Measurements from ENCODE around the gene HCFC1R1. TPM values are rescaled to one million over a fixed set of nuclear protein-coding genes. Genes with fewer than 3 reads are reported as not detected.

The HCFC1R1 gene
- total and polyA plus RNA-seq, 12 donors = 29.7 to 609 (median 63.5) TPM

DNA sequence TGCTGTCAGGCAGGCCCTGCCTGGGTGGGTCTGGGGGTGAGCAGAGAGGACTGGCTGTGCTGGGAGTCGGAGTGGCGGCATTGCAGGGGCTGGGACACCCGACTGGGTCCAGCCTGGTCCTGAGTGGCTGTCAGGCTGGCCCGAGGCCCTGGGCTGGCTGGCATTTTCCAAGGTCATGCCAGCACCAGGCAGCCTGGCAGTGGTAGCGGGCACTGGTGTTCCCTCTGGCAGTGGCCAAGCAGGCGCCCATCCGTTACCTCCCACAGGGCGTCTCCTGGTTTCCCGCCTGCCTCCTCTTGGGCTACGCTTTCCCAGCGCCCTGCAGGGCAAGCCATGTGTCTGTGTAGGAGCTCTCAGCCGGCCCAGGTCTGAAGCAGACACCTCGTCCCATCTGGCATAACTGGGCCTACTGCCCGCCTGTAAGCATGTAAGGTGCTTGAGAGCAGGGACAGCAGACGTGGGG lies 37.8 kb downstream of the HCFC1R1 start:
- intact Hi-C loops (cut with DNase I) = loop anchor here in 1 of 2 donors (10.0 kb wide), 1 partner anchor 61 kb away; no protein-coding TSS in a partner anchor
- Histone ChIP-seq H3K36me3 (replicated peaks in 1 of 2) (no peaks in the 10 kb centered on the region), H3K9me3 (replicated peaks in 1 of 3) (no peaks in the 10 kb centered on the region), H3K27me3 (no peaks in the 10 kb centered on the region), H3K4me3 (no peak overlapping the region), H3K27ac (no peak overlapping the region), H3K4me1 (replicated peaks in 1 of 2) (peaks cover 3 to 12% of the 10 kb centered on the region in 2 donors)
- peak in 4 of 7 donors; percentile 49 to 57 (median 54) for DNase-seq
- WGBS, 4 donors = 35 to 65% (median 50%) methylated on average over 4 to 15 of the region's 15 CpGs
- no peak for TF ChIP-seq POLR2A (IDR thresholded peaks at IDR 0.05)

DNA sequence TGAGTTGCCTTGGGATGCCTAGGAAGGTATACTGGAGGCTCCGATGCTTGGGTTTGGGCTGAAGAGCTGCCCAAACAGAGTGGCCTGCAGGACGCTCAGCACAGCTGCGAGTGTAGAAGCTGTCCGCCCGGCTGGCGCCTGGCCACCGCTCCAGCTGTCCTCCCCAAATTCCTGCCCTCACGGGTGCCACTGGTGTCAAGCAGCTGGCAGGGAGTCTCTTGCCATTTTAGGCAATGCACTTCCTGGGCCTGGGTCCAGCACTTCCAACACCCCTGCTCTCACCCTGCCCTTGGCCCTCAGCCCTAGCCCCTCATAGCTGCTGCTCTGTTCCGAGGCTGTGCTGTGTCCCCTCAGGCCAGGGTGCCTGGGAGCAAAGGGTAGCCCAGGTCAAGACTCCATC lies 38.3 kb downstream of the HCFC1R1 start:
- TF ChIP-seq, protein P1, sequence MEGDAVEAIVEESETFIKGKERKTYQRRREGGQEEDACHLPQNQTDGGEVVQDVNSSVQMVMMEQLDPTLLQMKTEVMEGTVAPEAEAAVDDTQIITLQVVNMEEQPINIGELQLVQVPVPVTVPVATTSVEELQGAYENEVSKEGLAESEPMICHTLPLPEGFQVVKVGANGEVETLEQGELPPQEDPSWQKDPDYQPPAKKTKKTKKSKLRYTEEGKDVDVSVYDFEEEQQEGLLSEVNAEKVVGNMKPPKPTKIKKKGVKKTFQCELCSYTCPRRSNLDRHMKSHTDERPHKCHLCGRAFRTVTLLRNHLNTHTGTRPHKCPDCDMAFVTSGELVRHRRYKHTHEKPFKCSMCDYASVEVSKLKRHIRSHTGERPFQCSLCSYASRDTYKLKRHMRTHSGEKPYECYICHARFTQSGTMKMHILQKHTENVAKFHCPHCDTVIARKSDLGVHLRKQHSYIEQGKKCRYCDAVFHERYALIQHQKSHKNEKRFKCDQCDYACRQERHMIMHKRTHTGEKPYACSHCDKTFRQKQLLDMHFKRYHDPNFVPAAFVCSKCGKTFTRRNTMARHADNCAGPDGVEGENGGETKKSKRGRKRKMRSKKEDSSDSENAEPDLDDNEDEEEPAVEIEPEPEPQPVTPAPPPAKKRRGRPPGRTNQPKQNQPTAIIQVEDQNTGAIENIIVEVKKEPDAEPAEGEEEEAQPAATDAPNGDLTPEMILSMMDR (IDR thresholded peaks at IDR 0.05) = no peak
- no peak for TF ChIP-seq POLR2A (IDR thresholded peaks at IDR 0.05)
- H3K4me1 ChIP-seq (replicated peaks in 1 of 2) = peaks cover 7 to 16% of the 10 kb centered on the region in 2 donors
- no peak overlapping the region for H3K4me3 ChIP-seq
- 53 to 73% (median 54%) methylated on average over 2 to 9 of the region's 9 CpGs for WGBS, 4 donors
- H3K27ac ChIP-seq = no peak overlapping the region
- DNase-seq = no peak
- intact Hi-C loops (cut with DNase I) = loop anchor here in 1 of 2 donors (10.0 kb wide), 1 partner anchor 61 kb away; no protein-coding TSS in a partner anchor
- H3K36me3 ChIP-seq (replicated peaks in 1 of 2) = no peaks in the 10 kb centered on the region
- no peaks in the 10 kb centered on the region for H3K9me3 ChIP-seq (replicated peaks in 1 of 3)
- no peaks in the 10 kb centered on the region for H3K27me3 ChIP-seq

DNA sequence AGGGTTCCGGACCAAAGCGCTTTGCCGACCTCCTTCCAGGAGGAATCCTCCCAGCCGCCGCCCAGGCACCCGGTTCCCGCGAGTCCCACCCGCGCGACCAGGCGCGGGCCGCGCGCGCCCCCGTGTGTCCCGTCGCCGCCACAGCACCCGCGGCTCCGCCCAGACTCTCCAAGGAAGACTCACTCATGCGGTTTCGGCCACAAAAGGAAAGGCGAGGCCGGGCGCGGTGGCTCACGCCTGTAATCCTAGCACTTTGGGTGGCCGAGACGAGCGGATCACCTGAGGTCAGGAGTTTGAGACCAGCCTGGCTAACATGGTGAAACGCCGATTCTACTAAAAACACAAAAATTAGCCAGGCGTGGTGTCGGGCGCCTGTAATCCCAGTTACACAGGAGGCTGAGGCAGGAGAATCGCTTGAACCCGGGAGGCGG lies 40.0 kb downstream of the HCFC1R1 start:
- peaks cover 4% of the 10 kb centered on the region for H3K27me3 ChIP-seq
- peak; percentile 64 to 90 (median 80) for DNase-seq
- H3K36me3 ChIP-seq (replicated peaks in 1 of 2) = no peaks in the 10 kb centered on the region
- TF ChIP-seq POLR2A (IDR thresholded peaks at IDR 0.05) = no peak
- TF ChIP-seq, protein P1 (IDR thresholded peaks at IDR 0.05) = peak; percentile 55 to 93 (median 77)
- WGBS, 4 donors = 9 to 19% (median 14%) methylated on average over 19 to 42 of the region's 42 CpGs
- peaks cover 12 to 24% of the 10 kb centered on the region in 2 donors for H3K4me1 ChIP-seq (replicated peaks in 1 of 2)
- H3K9me3 ChIP-seq (replicated peaks in 1 of 3) = no peaks in the 10 kb centered on the region
- intact Hi-C loops (cut with DNase I) = loop anchor here in 1 of 2 donors (10.0 kb wide), 1 partner anchor 59 kb away; no protein-coding TSS in a partner anchor
- peak overlapping the region in 1 of 4 donors; percentile 16 for H3K4me3 ChIP-seq
- no peak overlapping the region for H3K27ac ChIP-seq

DNA sequence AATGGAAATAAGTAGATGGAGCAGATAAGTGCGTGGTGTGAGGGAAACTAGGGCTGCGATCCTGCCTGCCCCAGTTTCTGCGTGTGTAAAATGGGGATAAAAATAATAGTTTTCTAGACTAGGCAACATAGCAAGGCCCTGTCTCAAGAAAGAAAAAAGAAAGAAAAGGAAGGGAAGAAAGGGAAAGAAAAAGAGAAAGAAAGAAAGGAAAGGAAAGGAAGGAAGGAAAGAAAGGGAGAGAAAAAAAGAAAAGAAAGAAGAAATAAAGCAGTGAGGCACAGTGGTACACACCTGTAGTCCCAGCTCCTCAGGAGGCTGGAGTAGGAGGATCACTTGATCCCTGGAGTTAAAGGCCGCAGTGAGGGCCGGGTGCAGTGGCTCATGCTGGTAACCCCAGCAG lies 41.3 kb downstream of the HCFC1R1 start:
- intact Hi-C loops (cut with DNase I) = loop anchor here in 1 of 2 donors (10.0 kb wide), 1 partner anchor 58 kb away; no protein-coding TSS in a partner anchor
- DNase-seq = no peak
- Histone ChIP-seq H3K27me3 (peaks cover 4% of the 10 kb centered on the region), H3K9me3 (replicated peaks in 1 of 3) (no peaks in the 10 kb centered on the region), H3K27ac (no peak overlapping the region), H3K4me3 (no peak overlapping the region), H3K36me3 (replicated peaks in 1 of 2) (no peaks in the 10 kb centered on the region), H3K4me1 (replicated peaks in 1 of 2) (peaks cover 12 to 24% of the 10 kb centered on the region in 2 donors)
- TF ChIP-seq, protein P1 (IDR thresholded peaks at IDR 0.05) = no peak
- no peak for TF ChIP-seq POLR2A (IDR thresholded peaks at IDR 0.05)
- WGBS, 4 donors = 69 to 88% (median 79%) methylated on average over 5 of the region's 5 CpGs

DNA sequence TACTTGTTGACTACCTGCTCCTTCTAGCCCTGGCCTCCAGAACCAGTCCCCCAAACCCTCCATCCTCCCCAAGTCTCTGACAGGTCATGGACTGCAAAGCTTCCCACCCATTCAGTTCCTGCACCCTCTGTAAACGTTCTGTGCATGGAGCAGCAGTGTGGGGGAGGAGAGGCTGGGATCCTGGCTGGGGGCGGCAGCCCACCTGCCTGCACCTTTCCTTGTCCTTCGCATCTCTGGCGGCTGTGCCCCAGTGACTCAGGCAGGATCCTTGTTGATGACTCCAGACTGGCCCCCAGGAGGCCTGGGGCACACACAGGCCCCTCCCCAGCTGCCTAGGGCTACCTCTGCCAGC lies 41.9 kb downstream of the HCFC1R1 start:
- Histone ChIP-seq H3K27ac (peak overlapping the region in 2 of 5 donors; percentile 83 to 84), H3K36me3 (replicated peaks in 1 of 2) (no peaks in the 10 kb centered on the region), H3K4me1 (replicated peaks in 1 of 2) (peaks cover 12 to 24% of the 10 kb centered on the region in 2 donors), H3K27me3 (peaks cover 4% of the 10 kb centered on the region), H3K4me3 (no peak overlapping the region), H3K9me3 (replicated peaks in 1 of 3) (no peaks in the 10 kb centered on the region)
- intact Hi-C loops (cut with DNase I) = loop anchor here in 1 of 2 donors (10.0 kb wide), 1 partner anchor 57 kb away; no protein-coding TSS in a partner anchor
- DNase-seq = no peak
- no peak for TF ChIP-seq POLR2A (IDR thresholded peaks at IDR 0.05)
- TF ChIP-seq, protein P1 (IDR thresholded peaks at IDR 0.05) = no peak
- 44 to 67% (median 56%) methylated on average over 4 of the region's 4 CpGs for WGBS, 4 donors

Data from adrenal gland (tissue), 12 donors.